DOHH2 (cell line): ENCODE measurements around the gene SNX30.

ENCODE experiments used
- EZH2phosphoT487 ChIP-seq: fragments of 200-600 bp; sonication (generic); IDR thresholded peaks from 2 replicates; pipeline ENCODE4 v1.6.1; 2017; ENCODE audit warnings: borderline replicate concordance, mild to moderate bottlenecking, antibody characterized with exemption, low read length, moderate library complexity, mixed read lengths
- TF ChIP-seq, protein P1 (sequence below): fragments of 200-600 bp; sonication (generic); IDR thresholded peaks from one replicate; pipeline ENCODE4 v1.5.1; 2014; ENCODE audit warnings: antibody characterized with exemption, mild to moderate bottlenecking, low read depth, low read length; ENCODE audit not compliant: poor library complexity, severe bottlenecking

DNA sequence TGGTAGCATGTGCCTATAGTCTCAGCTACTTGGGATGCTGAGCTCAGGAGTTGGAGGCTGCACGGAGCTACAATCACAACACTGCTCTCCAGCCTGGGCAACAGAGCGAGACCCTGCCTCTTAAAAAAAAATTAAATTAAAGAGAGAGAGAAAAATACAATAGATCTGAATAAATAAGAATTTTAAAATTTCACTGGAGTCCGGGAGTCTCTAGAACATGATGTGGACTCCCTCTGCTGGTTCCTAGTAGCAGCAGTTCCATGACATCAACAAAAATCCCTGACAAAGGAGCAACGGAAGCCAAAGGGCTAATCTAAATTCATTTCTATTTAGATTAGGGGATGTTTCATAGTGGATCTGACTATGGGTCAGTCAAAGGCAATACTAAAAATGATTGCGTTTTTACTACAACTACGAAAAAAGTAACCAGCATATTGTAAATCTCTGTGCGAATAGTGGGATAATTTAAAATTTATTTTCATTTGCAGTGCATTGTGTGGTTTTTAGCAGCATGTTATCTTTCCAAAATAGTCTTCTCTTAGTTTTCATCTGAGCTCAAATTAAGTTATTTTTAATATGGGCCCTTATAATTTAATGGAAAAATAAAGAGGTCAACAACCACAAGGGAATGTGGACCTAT is 39.4 kb upstream of the SNX30 start:
- TF ChIP-seq, protein P1, sequence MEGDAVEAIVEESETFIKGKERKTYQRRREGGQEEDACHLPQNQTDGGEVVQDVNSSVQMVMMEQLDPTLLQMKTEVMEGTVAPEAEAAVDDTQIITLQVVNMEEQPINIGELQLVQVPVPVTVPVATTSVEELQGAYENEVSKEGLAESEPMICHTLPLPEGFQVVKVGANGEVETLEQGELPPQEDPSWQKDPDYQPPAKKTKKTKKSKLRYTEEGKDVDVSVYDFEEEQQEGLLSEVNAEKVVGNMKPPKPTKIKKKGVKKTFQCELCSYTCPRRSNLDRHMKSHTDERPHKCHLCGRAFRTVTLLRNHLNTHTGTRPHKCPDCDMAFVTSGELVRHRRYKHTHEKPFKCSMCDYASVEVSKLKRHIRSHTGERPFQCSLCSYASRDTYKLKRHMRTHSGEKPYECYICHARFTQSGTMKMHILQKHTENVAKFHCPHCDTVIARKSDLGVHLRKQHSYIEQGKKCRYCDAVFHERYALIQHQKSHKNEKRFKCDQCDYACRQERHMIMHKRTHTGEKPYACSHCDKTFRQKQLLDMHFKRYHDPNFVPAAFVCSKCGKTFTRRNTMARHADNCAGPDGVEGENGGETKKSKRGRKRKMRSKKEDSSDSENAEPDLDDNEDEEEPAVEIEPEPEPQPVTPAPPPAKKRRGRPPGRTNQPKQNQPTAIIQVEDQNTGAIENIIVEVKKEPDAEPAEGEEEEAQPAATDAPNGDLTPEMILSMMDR: peak; percentile 51
- no peak for TF ChIP-seq EZH2phosphoT487
